H1 (cell line): ENCODE results near the gene LGALS4. TPM values are rescaled to one million over a fixed set of nuclear protein-coding genes. Genes with fewer than 3 reads are reported as not detected.

Experiments
- CBX8 ChIP-seq: fragments of 300-800, 300-1000 bp; sonication (generic); IDR thresholded peaks from 2 replicates; pipeline ENCODE4 v1.7.1; 2016; ENCODE audit warnings: low read depth, low read length, borderline replicate concordance
- GTF2F1 ChIP-seq: IDR thresholded peaks from 2 replicates; pipeline ENCODE4 v1.6.1; 2012; ENCODE audit warnings: low read depth, low read length, improper control_type of control experiment, borderline replicate concordance
- JUND ChIP-seq: IDR thresholded peaks from 2 replicates; pipeline ENCODE4 v1.6.1; 2011; ENCODE audit warnings: mild to moderate bottlenecking, improper control_type of control experiment, low read length
- MAFK ChIP-seq: IDR thresholded peaks from 2 replicates; pipeline ENCODE4 v1.6.1; 2012; ENCODE audit warnings: low read depth, mild to moderate bottlenecking, improper control_type of control experiment, low read length
- polyA plus RNA-seq, 7 experiments: library from polyadenylated mRNA; depleted of rRNA in 3 of 7; stranded (reverse) in 5 of 7; unstranded in 2 of 7; fragments of >200 nt in 5 of 7; fragments of 200-250 nt in 2 of 7; gene quantifications; 1 replicate in 5 of 7; 2 replicates in 1 of 7; 4 replicates in 1 of 7; pipeline versions ENCODE4 v1.2.1 to v1.2.3, GENCODE V29; 2011 to 2013; ENCODE audit warnings: missing spikeins in 2 of 7, mixed read lengths in 2 of 7
- total RNA-seq: library from RNA; stranded (reverse); fragmentation: NEBNext Ultra II Directional; extraction: Animal tissue kit (Norgen Biotek cat#: 25700); gene quantifications from 2 replicates; pipeline ENCODE4 v1.2.1, GENCODE V29; 2021
- TF ChIP-seq, protein P1 (sequence below): fragments of 300-600 bp; sonication (generic); IDR thresholded peaks from 2 replicates; pipeline ENCODE4 v1.7.1; 2012; ENCODE audit warnings: low read length, moderate library complexity, mild to moderate bottlenecking, inconsistent platforms; ENCODE audit not compliant: insufficient replicate concordance
- TF ChIP-seq, protein P2 (sequence below): IDR thresholded peaks from 2 replicates; pipeline ENCODE4 v1.6.1; 2012; ENCODE audit warnings: low read length, inconsistent platforms

The LGALS4 gene
- total and polyA plus RNA-seq, 2 of the 8 experiments (the other 6 are each of a cell fraction or from before 2014, with no cell fraction given), result 0.32 to 0.37 TPM

DNA sequence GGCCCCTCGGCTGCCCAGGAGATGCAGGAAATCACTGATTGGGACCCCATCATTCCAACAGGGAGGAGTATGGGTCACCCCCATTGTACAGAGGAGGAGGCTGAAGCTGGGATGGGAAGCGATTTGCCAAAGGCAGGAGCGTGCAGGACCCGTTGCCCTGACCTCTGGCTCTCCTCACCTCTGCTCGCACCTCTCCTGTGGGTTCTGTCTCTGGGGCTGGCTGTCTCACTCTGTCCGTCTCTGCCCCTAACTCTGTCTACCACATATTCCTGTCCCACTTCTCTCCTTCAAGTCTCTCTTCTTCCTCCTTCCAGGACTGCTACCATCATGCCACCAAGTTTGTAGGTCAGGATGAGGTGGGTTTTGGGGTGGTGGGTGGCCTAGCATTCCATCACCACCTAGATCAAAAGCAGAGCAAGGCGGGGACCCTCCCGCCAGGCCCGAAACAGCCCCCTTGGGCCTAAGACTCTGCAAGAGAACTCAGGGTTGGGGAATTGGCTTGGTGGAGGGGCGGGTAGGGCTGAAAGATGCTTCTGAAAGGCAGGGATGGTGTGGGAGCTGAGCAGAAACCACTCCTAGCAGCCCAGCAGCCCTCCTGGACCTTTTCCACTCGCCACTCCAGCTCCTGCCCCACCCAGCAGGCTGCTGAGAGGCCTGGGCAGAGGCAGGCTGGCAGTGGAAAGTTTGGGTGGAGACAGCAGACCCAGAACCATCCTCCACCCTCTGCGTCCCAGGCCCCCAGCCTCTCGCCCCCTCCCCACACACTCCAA is 38.4 kb downstream of the LGALS4 start (continued):
- TF ChIP-seq, protein P1, sequence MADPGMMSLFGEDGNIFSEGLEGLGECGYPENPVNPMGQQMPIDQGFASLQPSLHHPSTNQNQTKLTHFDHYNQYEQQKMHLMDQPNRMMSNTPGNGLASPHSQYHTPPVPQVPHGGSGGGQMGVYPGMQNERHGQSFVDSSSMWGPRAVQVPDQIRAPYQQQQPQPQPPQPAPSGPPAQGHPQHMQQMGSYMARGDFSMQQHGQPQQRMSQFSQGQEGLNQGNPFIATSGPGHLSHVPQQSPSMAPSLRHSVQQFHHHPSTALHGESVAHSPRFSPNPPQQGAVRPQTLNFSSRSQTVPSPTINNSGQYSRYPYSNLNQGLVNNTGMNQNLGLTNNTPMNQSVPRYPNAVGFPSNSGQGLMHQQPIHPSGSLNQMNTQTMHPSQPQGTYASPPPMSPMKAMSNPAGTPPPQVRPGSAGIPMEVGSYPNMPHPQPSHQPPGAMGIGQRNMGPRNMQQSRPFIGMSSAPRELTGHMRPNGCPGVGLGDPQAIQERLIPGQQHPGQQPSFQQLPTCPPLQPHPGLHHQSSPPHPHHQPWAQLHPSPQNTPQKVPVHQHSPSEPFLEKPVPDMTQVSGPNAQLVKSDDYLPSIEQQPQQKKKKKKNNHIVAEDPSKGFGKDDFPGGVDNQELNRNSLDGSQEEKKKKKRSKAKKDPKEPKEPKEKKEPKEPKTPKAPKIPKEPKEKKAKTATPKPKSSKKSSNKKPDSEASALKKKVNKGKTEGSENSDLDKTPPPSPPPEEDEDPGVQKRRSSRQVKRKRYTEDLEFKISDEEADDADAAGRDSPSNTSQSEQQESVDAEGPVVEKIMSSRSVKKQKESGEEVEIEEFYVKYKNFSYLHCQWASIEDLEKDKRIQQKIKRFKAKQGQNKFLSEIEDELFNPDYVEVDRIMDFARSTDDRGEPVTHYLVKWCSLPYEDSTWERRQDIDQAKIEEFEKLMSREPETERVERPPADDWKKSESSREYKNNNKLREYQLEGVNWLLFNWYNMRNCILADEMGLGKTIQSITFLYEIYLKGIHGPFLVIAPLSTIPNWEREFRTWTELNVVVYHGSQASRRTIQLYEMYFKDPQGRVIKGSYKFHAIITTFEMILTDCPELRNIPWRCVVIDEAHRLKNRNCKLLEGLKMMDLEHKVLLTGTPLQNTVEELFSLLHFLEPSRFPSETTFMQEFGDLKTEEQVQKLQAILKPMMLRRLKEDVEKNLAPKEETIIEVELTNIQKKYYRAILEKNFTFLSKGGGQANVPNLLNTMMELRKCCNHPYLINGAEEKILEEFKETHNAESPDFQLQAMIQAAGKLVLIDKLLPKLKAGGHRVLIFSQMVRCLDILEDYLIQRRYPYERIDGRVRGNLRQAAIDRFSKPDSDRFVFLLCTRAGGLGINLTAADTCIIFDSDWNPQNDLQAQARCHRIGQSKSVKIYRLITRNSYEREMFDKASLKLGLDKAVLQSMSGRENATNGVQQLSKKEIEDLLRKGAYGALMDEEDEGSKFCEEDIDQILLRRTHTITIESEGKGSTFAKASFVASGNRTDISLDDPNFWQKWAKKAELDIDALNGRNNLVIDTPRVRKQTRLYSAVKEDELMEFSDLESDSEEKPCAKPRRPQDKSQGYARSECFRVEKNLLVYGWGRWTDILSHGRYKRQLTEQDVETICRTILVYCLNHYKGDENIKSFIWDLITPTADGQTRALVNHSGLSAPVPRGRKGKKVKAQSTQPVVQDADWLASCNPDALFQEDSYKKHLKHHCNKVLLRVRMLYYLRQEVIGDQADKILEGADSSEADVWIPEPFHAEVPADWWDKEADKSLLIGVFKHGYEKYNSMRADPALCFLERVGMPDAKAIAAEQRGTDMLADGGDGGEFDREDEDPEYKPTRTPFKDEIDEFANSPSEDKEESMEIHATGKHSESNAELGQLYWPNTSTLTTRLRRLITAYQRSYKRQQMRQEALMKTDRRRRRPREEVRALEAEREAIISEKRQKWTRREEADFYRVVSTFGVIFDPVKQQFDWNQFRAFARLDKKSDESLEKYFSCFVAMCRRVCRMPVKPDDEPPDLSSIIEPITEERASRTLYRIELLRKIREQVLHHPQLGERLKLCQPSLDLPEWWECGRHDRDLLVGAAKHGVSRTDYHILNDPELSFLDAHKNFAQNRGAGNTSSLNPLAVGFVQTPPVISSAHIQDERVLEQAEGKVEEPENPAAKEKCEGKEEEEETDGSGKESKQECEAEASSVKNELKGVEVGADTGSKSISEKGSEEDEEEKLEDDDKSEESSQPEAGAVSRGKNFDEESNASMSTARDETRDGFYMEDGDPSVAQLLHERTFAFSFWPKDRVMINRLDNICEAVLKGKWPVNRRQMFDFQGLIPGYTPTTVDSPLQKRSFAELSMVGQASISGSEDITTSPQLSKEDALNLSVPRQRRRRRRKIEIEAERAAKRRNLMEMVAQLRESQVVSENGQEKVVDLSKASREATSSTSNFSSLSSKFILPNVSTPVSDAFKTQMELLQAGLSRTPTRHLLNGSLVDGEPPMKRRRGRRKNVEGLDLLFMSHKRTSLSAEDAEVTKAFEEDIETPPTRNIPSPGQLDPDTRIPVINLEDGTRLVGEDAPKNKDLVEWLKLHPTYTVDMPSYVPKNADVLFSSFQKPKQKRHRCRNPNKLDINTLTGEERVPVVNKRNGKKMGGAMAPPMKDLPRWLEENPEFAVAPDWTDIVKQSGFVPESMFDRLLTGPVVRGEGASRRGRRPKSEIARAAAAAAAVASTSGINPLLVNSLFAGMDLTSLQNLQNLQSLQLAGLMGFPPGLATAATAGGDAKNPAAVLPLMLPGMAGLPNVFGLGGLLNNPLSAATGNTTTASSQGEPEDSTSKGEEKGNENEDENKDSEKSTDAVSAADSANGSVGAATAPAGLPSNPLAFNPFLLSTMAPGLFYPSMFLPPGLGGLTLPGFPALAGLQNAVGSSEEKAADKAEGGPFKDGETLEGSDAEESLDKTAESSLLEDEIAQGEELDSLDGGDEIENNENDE, result no peak
- TF ChIP-seq JUND, result no peak
- TF ChIP-seq MAFK, result no peak
- TF ChIP-seq GTF2F1, result no peak
- TF ChIP-seq, protein P2, sequence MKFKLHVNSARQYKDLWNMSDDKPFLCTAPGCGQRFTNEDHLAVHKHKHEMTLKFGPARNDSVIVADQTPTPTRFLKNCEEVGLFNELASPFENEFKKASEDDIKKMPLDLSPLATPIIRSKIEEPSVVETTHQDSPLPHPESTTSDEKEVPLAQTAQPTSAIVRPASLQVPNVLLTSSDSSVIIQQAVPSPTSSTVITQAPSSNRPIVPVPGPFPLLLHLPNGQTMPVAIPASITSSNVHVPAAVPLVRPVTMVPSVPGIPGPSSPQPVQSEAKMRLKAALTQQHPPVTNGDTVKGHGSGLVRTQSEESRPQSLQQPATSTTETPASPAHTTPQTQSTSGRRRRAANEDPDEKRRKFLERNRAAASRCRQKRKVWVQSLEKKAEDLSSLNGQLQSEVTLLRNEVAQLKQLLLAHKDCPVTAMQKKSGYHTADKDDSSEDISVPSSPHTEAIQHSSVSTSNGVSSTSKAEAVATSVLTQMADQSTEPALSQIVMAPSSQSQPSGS, result no peak
- TF ChIP-seq CBX8, result no peak
